ENCODE measurements around the gene DNAJC16. TPM values are rescaled to one million over a fixed set of nuclear protein-coding genes. Genes with fewer than 3 reads are reported as not detected.
"Not testable (repeated sequence)": the region's sequence is repeated elsewhere in the genome, so short reads cannot be mapped to it uniquely, and the experiment has no call there.

Gene DNAJC16
- total RNA-seq, 1 experiment from 2014 or later, result 11.5 TPM

DNA sequence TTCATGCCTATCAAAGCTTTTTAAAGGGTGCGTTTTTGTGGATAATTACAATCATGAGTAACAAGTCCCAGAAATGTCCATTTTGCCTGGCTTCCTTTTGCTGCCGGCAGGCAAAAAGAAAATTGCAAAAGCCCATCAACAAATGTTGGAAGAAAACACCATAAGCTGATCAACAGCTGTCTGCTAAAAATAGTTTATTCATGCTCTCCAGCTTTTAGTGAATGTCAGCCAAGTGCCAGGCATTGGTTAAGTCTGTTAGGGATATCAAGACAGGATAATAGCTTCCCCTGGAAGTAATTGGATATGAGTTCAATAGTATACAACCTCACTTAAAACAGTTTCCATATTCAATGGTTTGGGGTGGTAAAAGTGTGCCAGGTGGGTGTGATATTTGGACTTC is 71.8 kb downstream of the DNAJC16 start:
- in situ Hi-C loops (cut with HindIII; ENCODE audit: low pct_unique_long_range_greater_than_20kb, low sequenced_read_pairs), result no loop called here
- DNase-seq (ENCODE audit: low read depth, low spot score), result no peak

DNA sequence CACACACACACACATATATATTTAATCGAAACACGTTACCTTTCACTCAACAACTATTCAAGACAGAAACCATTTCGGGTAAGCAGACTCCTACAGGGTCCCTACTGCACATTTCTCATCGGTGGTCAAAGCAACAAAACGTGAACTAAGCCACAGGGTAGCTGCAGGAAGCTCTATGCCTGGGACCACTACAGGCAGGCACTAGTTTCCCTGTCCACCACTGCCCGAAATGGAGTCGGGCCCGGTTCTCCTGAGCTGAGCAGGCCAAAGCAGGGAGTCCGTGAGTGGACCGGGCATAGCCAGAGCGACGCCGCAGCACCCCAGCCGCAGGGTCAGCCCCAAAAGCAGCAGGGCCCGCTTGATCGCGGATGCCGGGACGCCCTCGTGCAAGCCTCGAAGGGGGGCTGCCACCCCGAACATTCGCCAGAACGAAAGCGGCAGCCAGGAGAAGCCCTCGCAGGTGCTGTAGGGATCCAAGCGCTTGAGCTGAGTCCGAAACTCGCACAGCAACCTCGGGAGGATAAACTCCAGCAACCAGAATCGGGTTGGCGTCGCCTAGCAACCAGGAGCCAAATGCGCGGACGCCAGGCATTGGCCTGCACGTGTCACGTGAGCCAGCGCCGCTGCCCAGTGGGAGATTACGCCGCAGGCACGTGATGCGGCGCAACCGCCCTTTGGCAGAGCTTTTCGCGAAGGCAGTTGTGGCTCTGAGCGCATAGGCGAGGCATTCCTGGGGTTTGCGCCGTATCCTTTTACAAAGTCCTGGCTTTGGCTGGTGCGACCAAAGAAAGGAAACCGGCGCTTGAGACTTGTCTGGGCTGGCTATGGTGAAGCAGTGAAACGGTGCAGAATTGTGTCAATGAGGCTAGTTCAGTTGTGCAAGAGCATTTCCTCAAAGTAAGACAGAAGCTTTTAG is 76.7 kb downstream of the DNAJC16 start:
- DNase-seq (ENCODE audit: low read depth, low spot score), result no peak
- in situ Hi-C loops (cut with HindIII; ENCODE audit: low pct_unique_long_range_greater_than_20kb, low sequenced_read_pairs), result no loop called here

DNA sequence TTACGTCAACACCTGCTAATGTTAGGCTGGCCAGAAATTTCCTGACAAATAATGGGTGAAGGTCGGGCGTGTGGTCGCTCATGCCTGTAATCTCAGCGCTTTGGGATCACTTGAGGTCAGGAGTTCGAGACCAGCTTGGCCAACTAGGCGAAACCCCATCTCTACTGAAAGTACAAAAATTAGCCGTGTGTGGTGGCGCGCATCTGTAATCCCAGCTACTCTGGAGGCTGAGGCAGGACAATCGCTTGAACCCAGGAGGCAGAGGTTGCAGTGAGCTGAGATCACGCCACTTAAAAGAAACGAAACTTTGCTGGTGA is 77.3 kb downstream of the DNAJC16 start:
- in situ Hi-C loops (cut with HindIII; ENCODE audit: low pct_unique_long_range_greater_than_20kb, low sequenced_read_pairs); DNase-seq (ENCODE audit: low read depth, low spot score): not testable (repeated sequence)

DNA sequence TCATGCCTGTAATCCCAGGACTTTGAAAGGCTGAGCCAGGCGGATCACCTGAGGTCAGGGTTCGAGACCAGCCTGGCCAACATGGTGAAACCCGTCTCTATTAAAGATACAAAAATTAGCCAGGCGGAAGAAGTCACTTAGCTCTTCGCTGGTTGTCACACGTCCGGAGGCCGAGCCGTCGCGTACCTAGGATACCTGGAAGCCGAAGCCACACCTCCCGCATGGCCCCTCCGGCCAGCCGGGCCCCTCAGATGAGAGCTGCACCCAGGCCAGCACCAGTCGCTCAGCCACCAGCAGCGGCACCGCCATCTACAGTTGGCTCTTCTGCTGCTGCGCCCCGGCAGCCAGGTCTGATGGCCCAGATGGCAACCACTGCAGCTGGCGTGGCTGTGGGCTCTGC is 77.8 kb downstream of the DNAJC16 start:
- in situ Hi-C loops (cut with HindIII; ENCODE audit: low pct_unique_long_range_greater_than_20kb, low sequenced_read_pairs); DNase-seq (ENCODE audit: low read depth, low spot score): not testable (repeated sequence)

DNA sequence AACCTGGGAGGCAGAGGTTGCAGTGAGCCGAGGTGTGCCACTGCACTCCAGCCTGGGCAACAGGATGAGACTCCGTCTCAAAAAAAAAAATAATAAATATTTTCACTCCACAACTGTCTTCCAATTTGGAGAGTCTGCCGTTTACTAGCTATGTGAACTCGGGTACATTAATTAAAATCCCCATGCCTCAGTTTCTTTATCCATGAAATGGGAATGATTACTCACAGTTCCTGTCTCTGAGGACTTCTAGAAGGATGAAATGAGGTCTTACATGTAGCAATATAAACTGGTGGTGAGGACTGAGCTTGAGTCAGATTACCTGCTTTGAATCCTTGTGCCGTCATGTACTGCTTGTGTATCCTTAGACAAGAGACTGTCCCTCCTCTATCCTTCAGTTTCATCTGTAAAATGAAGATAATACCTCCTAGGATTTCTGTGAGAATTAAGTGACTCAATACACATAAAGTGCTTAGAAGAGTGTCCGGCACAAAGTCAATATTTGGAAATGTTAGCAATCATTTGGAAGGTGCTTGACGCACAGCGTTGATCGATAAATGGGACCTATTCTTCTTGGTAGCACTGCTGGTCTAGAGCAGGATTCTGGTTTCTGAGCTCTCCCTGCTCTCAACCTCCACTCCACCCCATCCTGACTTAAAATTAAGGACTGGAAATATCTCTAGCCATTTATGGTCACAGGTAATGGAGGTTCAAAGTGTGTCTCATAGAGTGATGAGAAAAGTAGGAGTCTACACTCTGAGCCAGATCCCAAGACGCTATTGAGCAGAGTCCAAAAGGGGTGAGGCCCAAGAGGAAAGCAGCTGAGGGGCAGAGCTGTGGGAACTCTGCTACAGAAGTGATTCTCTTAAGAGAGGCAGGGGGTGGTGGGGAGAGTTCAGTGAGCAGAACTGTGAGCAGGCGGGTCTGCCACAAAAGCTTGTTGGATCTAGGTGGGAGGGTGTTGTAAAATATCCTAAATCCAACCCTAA is 79.0 kb downstream of the DNAJC16 start:
- in situ Hi-C loops (cut with HindIII; ENCODE audit: low pct_unique_long_range_greater_than_20kb, low sequenced_read_pairs), result no loop called here
- no peak for DNase-seq (ENCODE audit: low read depth, low spot score)

DNA sequence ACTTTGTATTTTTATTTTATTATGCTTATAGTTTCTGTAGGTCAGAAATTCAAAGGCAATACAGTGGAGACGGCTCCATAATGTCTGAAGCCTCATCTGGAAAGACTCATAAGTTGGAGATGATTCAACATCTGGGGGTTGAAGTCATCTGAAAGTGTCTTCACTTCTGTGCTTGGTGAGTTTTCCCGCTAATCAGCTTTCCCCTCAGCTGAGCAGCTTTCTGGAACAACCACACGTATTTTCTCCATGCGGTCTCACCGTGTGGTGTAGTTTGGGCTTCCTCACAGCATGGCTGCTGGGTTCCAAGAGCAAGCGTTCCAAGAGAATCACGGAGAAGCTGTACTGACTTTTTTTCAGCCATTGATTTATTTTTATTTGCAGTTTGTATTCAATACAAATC is 83.0 kb downstream of the DNAJC16 start:
- DNase-seq (ENCODE audit: low read depth, low spot score), result no peak
- in situ Hi-C loops (cut with HindIII; ENCODE audit: low pct_unique_long_range_greater_than_20kb, low sequenced_read_pairs), result no loop called here

DNA sequence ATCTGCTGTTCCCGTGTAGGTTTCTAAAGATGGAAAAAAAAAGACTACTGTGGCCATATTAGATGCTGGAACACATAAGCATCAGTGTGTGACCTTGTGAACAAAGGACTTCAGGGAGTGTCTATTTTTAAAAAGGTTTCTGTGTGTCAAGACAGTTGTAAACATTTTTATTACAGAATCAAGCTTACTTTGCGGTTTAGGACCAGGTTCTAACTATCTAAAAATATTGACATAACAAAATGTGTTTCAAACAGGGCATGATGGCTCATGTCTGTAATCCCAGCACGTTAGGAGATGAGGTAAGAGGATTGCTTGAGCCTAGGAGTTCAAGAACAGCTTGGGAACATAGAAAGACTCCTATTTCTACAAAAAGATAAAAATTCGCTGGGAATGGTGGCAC is 83.5 kb downstream of the DNAJC16 start:
- no peak for DNase-seq (ENCODE audit: low read depth, low spot score)
- in situ Hi-C loops (cut with HindIII; ENCODE audit: low pct_unique_long_range_greater_than_20kb, low sequenced_read_pairs), result no loop called here

DNA sequence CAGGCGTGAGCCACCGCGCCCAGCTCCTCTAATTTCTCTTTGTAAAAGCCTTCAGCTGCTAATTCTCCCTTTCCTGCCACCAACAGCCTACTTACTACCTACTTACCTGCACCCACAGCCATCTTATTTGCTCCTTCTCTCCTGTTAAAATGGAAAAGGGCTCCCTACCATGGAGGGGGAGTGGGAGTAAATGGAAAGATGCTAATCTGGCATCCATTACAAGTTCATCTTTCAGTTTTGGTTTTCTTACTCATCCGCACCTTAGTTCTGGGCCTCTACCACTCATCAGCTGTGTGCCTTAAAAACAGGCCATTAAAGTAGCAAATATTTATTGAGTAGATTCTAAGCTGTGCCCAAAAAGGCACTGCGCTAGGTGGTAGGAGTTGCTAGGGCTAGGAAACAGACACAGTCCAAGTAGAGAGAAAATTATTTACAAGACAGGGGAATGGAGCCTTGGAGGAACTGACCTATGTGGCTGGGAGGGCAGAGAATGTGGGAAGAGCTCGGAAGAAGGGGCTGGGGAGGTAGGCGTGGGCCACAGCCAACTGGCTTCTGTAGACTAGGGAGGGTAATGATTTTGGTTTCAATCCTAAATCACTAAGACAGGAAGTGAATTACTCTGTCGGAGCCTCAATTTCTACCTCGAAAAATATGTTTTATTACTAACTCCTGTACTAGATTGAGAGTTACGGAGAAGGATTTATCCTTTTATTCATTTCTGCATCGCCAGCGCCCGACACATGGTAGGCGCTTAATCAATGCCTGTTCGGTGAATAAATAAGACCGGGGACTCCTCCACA is 89.9 kb downstream of the DNAJC16 start:
- in situ Hi-C loops (cut with HindIII; ENCODE audit: low pct_unique_long_range_greater_than_20kb, low sequenced_read_pairs), result no loop called here
- DNase-seq (ENCODE audit: low read depth, low spot score), result peak; percentile 9

DNA sequence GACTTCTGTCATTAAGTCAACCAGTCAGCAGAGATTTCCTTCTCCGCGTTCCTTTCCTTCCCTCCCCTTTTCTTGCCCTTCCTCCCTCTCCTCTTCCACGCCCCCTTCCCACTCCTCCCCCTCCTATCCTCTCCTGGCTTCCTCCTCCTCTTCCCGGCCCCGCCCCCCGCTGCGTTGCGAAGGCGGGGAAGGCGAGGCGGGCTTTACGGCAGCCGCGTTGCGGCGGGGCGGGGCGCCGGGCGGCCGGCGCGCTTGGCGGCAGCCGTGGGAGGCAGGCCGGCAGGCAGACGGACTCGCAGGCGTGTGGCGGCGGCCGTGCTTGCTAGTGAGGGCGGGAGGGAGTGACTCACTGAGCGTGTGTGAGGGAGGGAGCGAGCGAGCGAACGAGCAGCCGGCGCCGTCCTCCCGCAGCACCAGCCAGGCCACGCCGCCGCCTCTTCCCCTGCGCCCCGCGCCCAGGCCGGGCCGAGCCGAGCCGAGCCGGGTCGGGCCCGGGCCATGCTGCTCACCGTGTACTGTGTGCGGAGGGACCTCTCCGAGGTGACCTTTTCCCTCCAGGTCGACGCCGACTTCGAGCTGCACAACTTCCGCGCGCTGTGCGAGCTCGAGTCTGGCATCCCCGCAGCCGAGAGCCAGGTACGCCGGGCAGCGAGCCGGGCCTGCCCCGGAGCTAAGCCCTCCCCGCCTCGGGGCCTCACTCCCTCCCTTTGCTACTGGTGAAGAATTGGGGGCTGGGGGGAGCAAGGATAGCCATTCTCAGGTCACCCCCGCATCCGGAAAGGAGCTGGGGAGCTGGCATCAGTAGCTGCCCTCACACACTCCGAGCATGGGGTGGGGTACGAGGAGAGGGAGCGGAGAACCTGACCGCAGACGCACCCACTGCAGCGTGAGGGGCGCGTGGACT is 90.8 kb downstream of the DNAJC16 start, which contains the start of gene DDI2:
DDI2 (plus strand) TSS at position 286 of the 904 bp plus-strand sequence; CDS start at position 499, 213 bp downstream.
- peak; percentile 97 for DNase-seq (ENCODE audit: low read depth, low spot score)

DNA sequence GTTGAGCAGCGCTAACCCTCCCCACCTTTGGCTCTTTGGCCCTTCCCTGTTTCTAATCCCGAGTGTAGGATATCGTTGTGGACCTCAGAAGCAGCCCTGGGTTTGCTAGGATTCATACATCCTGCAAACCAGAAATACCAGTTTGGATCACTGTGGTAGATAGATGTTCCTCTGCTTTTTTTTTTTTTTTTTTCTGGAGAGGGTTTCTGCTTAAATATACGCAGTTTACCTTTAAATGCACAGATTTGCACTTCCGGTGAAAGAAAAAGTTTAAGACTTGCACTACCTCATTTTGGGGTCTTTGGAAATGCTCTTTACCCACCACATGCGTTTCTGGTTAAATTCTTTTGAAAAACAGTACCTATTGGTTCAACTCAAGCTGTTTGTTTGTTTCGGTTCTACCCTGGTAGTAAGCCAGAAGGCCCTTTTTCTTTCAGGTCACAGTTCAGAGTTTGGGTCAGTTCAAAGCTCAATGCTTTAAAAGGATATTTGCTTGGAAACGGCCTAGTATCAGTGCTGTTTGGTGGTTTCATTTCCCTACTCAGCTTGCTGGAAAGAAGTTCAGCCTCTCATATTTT is 91.5 kb downstream of the DNAJC16 start:
- DNase-seq (ENCODE audit: low read depth, low spot score), result no peak

More for the DNA sequence above, 90.8 kb downstream of the DNAJC16 start, which contains the start of gene DDI2:
- in situ Hi-C loops (cut with HindIII; ENCODE audit: low pct_unique_long_range_greater_than_20kb, low sequenced_read_pairs), result no loop called here

DNA sequence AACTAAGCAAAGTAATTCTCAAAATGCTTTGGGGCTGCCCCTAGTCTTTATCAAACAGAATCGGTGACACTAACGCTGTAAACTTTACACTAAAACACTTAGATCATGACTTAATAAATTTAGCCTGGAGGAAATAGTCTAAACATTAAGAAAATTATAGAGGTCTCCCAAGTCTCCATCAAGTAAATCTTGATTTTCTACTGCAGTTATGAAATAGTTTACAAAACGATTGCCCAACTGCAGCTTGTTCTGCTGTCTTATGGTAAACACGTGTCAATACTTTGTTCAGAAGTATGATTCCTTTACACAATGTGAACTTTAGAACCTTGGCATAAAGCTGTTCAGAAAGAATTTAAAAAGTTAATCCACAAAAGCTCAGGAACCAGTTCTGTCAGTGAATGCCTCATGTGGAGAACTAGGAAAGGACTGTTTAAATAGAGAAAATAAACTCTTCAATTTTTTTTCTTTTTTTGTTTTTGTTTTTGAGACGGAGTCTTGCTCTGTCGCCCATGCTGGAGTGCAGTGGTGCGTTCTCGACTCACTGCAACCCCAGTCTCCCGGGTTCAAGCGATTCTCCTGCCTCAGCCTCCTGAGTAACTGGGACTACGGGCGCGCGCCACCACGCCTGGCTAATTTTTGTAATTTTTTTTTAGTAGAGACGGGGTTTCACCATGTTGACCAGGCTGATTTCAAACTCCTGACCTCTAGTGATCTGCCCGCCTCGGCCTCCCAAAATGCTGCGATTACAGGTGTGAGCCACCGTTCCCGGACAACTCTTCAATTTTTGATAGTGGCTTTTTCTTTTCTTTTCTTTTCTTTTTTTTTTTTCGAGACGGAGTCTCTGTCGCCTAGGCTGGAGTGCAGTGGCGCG is 92.2 kb downstream of the DNAJC16 start:
- in situ Hi-C loops (cut with HindIII; ENCODE audit: low pct_unique_long_range_greater_than_20kb, low sequenced_read_pairs), result no loop called here
- peak; percentile 24 for DNase-seq (ENCODE audit: low read depth, low spot score)

More for the DNA sequence above, 91.5 kb downstream of the DNAJC16 start:
- in situ Hi-C loops (cut with HindIII; ENCODE audit: low pct_unique_long_range_greater_than_20kb, low sequenced_read_pairs), result no loop called here

DNA sequence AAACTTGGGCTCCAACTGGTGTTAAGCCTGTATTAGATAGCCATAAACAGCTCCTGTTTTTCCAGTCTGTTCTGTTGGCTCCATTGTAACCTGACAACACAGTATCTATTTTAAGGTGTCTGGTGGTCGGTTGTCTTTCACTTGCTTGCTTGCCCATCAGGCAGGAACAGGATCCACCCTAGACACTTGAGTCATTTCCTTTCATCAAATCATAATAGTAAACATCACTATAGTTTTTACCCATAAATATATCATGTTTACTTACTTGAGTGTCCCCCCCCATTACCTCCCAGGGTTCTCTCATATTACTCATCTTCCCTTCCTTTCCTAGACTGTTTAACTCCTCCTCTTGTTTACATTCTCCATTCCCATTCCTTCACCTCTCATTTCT is 93.5 kb downstream of the DNAJC16 start:
- in situ Hi-C loops (cut with HindIII; ENCODE audit: low pct_unique_long_range_greater_than_20kb, low sequenced_read_pairs), result no loop called here
- no peak for DNase-seq (ENCODE audit: low read depth, low spot score)

DNA sequence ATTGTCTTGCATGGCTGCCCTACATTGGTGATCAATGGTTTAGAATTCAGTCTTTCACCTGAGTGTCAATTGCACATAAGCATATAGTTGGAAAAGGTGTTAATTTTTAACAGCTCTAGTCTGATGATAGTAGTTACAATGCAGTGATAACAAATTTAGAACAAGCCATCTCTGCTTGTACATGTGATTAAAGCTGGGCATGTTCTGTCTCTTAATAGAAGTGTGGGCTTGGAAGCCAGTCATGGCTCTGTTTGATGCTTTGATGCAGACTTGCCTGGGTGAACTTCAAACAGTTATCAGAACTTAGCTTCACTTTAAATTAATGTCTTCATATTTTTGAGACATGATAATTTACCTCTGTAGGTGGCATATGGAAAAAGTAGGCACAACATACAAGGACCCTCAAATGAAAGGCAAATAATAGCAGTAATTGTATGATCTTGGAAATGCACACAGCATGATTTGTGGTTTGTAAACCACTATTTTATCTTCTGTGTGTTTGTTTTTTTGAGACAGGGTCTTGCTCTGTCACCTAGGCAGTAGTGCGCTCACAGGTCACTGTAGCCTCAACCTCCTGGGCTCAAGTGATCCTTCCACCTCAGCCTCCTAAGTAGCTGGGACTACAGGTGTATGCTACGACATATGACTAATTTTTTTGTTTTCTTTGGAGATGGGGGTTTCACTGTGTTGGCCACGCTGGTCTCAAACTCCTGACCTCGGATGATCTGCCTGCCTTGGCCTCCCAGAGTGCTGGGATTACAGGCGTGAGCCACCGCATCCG is 94.4 kb downstream of the DNAJC16 start:
- in situ Hi-C loops (cut with HindIII; ENCODE audit: low pct_unique_long_range_greater_than_20kb, low sequenced_read_pairs), result no loop called here
- no peak for DNase-seq (ENCODE audit: low read depth, low spot score)

DNA sequence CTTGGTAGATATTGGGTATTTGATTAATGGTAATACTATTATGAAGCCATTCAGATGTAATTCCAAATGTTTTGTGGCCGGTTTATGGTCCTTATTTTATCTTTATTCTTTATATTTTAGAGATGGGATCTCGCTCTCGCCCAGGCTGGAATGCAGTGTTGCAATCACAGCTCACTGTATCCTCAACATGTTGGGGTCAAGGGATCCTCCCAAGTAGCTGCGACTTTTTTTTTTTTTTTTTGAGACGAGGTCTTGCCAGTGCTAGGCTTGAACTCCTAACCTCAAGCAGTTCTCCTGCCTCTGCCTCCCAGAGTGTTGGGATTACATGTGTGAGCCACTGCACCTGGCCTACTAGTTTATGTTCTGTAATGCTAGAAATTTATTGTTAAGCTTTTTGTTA is 95.3 kb downstream of the DNAJC16 start:
- in situ Hi-C loops (cut with HindIII; ENCODE audit: low pct_unique_long_range_greater_than_20kb, low sequenced_read_pairs), result no loop called here
- DNase-seq (ENCODE audit: low read depth, low spot score), result no peak

Measured in SK-MEL-5 (cell line).